NT2/D1 (cell line): ENCODE results near the gene AIMP1.

Experiments
- SUZ12 ChIP-seq: IDR thresholded peaks from 2 replicates; pipeline ENCODE4 v1.6.1; 2011; ENCODE audit not compliant: insufficient read length, insufficient read depth; ENCODE audit errors: extremely low read depth
- YY1 ChIP-seq: IDR thresholded peaks from 2 replicates; pipeline ENCODE4 v1.6.1; 2011; ENCODE audit not compliant: insufficient read length, insufficient read depth
- ZNF274 ChIP-seq: IDR thresholded peaks from 2 replicates; pipeline ENCODE4 v1.6.1; 2011; ENCODE audit warnings: mild to moderate bottlenecking, low read depth, low read length

GRCh38 chr4:106385853-106386393 is 69.6 kb downstream of the AIMP1 start:
- no peak for TF ChIP-seq ZNF274
- TF ChIP-seq SUZ12 = no peak
- TF ChIP-seq YY1 = no peak
